H1 (cell line): ENCODE results near the gene NBEA. TPM values are rescaled to one million over a fixed set of nuclear protein-coding genes. Genes with fewer than 3 reads are reported as not detected.

Experiments
- CTCF ChIA-PET: fragments of 300-600 bp; sonication (Branson Sonifier 250); formaldehyde crosslinking; loops from one replicate; lab custom pipeline; 2021; ENCODE audit not compliant: partially characterized antibody; lab: Charles Lee
- POLR2A ChIA-PET: fragments of 300-600 bp; sonication (Branson Sonifier 250); formaldehyde crosslinking; loops from one replicate; lab custom pipeline; 2021; ENCODE audit warnings: inconsistent platforms; ENCODE audit not compliant: partially characterized antibody; lab: Charles Lee
- DNase-seq, 2 experiments: peaks; one replicate each; pipeline versions ENCODE4 v3.0.0 to v3.0.0-alpha.2; 2010 to 2022; ENCODE audit warnings: low spot score in 2 of 2, low read depth in 1 of 2, mixed read lengths in 1 of 2
- FAIRE-seq: peaks from 2 replicates; lab custom pipeline; 2011; peaks lifted over from hg19 to GRCh38; lab: Jason Lieb, UNC
- H2AFZ ChIP-seq: 2 replicates; pipeline ENCODE4 v1.8.1; 2012; ENCODE audit warnings: low read length, inconsistent platforms
- H2AK5ac ChIP-seq: 2 replicates; pipeline ENCODE4 v1.6.1; 2013; ENCODE audit warnings: low read depth, low read length
- H2BK120ac ChIP-seq: replicated peaks from 2 replicates; pipeline ENCODE3; 2013; ENCODE audit warnings: low read depth, low read length, inconsistent platforms
- H2BK12ac ChIP-seq: 2 replicates; pipeline ENCODE4 v1.6.1; 2013; ENCODE audit warnings: low read depth, low read length
- H2BK15ac ChIP-seq: 2 replicates; pipeline ENCODE4 v1.6.1; 2013; ENCODE audit warnings: low read length
- H2BK20ac ChIP-seq: 2 replicates; pipeline ENCODE4 v1.6.1; 2013; ENCODE audit warnings: low read length
- H2BK5ac ChIP-seq: 2 replicates; pipeline ENCODE4 v1.6.1; 2013; ENCODE audit warnings: low read depth, low read length
- H3K14ac ChIP-seq: 2 replicates; pipeline ENCODE4 v1.6.1; 2013; ENCODE audit warnings: inconsistent platforms; ENCODE audit not compliant: insufficient read length
- H3K18ac ChIP-seq: 2 replicates; pipeline ENCODE4 v1.6.1; 2013; ENCODE audit warnings: low read length; ENCODE audit errors: extremely low read depth
- H3K23ac ChIP-seq: 2 replicates; pipeline ENCODE4 v1.6.1; 2013; ENCODE audit warnings: inconsistent platforms; ENCODE audit not compliant: insufficient read length
- H3K23me2 ChIP-seq: 2 replicates; pipeline ENCODE4 v1.6.1; 2013; ENCODE audit warnings: low read depth, low read length
- H3K27ac ChIP-seq: 2 replicates; pipeline ENCODE4 v1.6.1; 2011; ENCODE audit warnings: low read depth, low read length, inconsistent platforms
- H3K27me3 ChIP-seq, 4 experiments: replicated peaks in 1 of 4; 1 replicate in 1 of 4; 2 replicates in 3 of 4; pipeline versions ENCODE4 v1.6.1 to v1.8.1; 2011 to 2013; ENCODE audit warnings: low read length in 3 of 4, mild to moderate bottlenecking in 3 of 4, inconsistent platforms in 2 of 4, mixed read lengths in 2 of 4, moderate library complexity in 1 of 4; ENCODE audit not compliant: control insufficient read depth in 3 of 4, insufficient read depth in 3 of 4; ENCODE audit errors: extremely low read depth in 1 of 4
- H3K36me3 ChIP-seq, 4 experiments: 2 replicates each; pipeline versions ENCODE4 v1.6.1 to v1.8.1; 2011 to 2013; ENCODE audit warnings: mild to moderate bottlenecking in 4 of 4, low read length in 3 of 4, moderate library complexity in 2 of 4, control low read depth in 1 of 4, inconsistent platforms in 1 of 4; ENCODE audit not compliant: insufficient read depth in 4 of 4, control insufficient read depth in 2 of 4
- H3K4ac ChIP-seq: replicated peaks from 2 replicates; pipeline ENCODE3; 2013; ENCODE audit warnings: low read length, low read depth, mixed read lengths, inconsistent platforms; ENCODE audit not compliant: insufficient read length
- H3K4me1 ChIP-seq, 4 experiments: replicated peaks in 1 of 4; 1 replicate in 1 of 4; 2 replicates in 3 of 4; pipeline versions ENCODE4 v1.6.1 to v1.8.1; 2011 to 2013; ENCODE audit warnings: low read length in 3 of 4, inconsistent platforms in 2 of 4, mixed read lengths in 1 of 4; ENCODE audit not compliant: insufficient read depth in 4 of 4, control insufficient read depth in 3 of 4
- H3K4me2 ChIP-seq, 2 experiments: 2 replicates each; pipeline versions ENCODE4 v1.6.1 to v1.8.1; 2011 to 2013; ENCODE audit warnings: low read depth in 2 of 2, low read length in 2 of 2, control low read depth in 1 of 2, inconsistent platforms in 1 of 2, mild to moderate bottlenecking in 1 of 2; ENCODE audit not compliant: insufficient read depth in 1 of 2
- H3K4me3 ChIP-seq, 4 experiments: fragments of 200-600, 300-600 bp in 1 of 4; sonication (generic), shearing (Covaris generic), sonication (Bioruptor Twin) in 1 of 4; 2 replicates each; pipeline versions ENCODE4 v1.5.1 to v1.8.1; 2011 to 2016; ENCODE audit warnings: low read length in 4 of 4, low read depth in 3 of 4, control low read depth in 2 of 4, inconsistent platforms in 2 of 4, mild to moderate bottlenecking in 2 of 4, mixed read lengths in 1 of 4, moderate library complexity in 1 of 4; ENCODE audit not compliant: insufficient read depth in 2 of 4; ENCODE audit errors: extremely low read depth in 1 of 4
- H3K56ac ChIP-seq: replicated peaks from 2 replicates; pipeline ENCODE3; 2013; ENCODE audit warnings: low read depth, mild to moderate bottlenecking, mixed read lengths, low read length, inconsistent platforms; ENCODE audit not compliant: insufficient read length
- H3K79me1 ChIP-seq: 2 replicates; pipeline ENCODE4 v1.6.1; 2013; ENCODE audit warnings: low read depth, low read length, control low read depth
- H3K79me2 ChIP-seq, 2 experiments: 2 replicates each; pipeline versions ENCODE4 v1.6.1 to v1.8.1; 2012 to 2013; ENCODE audit warnings: low read length in 2 of 2, mild to moderate bottlenecking in 2 of 2, inconsistent platforms in 1 of 2; ENCODE audit not compliant: insufficient read depth in 2 of 2, control insufficient read depth in 1 of 2
- H3K9ac ChIP-seq, 4 experiments: replicated peaks in 1 of 4; 1 replicate in 1 of 4; 2 replicates in 3 of 4; pipeline versions ENCODE4 v1.6.1 to v1.8.1; 2011 to 2013; ENCODE audit warnings: low read depth in 3 of 4, low read length in 3 of 4, control low read depth in 2 of 4, mild to moderate bottlenecking in 2 of 4, moderate library complexity in 2 of 4, inconsistent platforms in 1 of 4; ENCODE audit errors: extremely low read depth in 1 of 4
- H3K9me3 ChIP-seq, 2 experiments: 2 replicates each; pipeline versions ENCODE4 v1.6.1 to v1.8.1; 2012 to 2013; ENCODE audit warnings: mild to moderate bottlenecking in 2 of 2, moderate library complexity in 2 of 2, control low read depth in 1 of 2, inconsistent platforms in 1 of 2, low read depth in 1 of 2, low read length in 1 of 2, mixed read lengths in 1 of 2; ENCODE audit not compliant: insufficient read depth in 2 of 2
- H4K20me1 ChIP-seq, 2 experiments: replicated peaks in 1 of 2; 2 replicates each; pipeline versions ENCODE3 to v1.8.1; 2011 to 2013; ENCODE audit warnings: inconsistent platforms in 2 of 2, low read length in 2 of 2, mild to moderate bottlenecking in 1 of 2; ENCODE audit not compliant: insufficient read depth in 2 of 2, control insufficient read depth in 1 of 2
- H4K5ac ChIP-seq: 2 replicates; pipeline ENCODE4 v1.6.1; 2013; ENCODE audit warnings: low read length, low read depth, mixed read lengths, inconsistent platforms; ENCODE audit not compliant: insufficient read length
- H4K8ac ChIP-seq: 2 replicates; pipeline ENCODE4 v1.8.0; 2013; ENCODE audit warnings: mild to moderate bottlenecking, moderate library complexity, low read length, inconsistent platforms; ENCODE audit not compliant: insufficient read depth; ENCODE audit errors: extremely low read depth
- H4K91ac ChIP-seq: replicated peaks from 2 replicates; pipeline ENCODE3; 2013; ENCODE audit warnings: low read length, mixed read lengths, inconsistent platforms; ENCODE audit not compliant: insufficient read length
- CBX8 ChIP-seq: fragments of 300-800, 300-1000 bp; sonication (generic); IDR thresholded peaks from 2 replicates; pipeline ENCODE4 v1.7.1; 2016; ENCODE audit warnings: low read depth, low read length, borderline replicate concordance
- GABPA ChIP-seq: IDR thresholded peaks from 2 replicates; pipeline ENCODE4 v1.6.1; 2011; ENCODE audit warnings: mild to moderate bottlenecking, low read length, moderate library complexity, borderline replicate concordance; ENCODE audit not compliant: insufficient read depth
- SIN3A ChIP-seq, 2 experiments: IDR thresholded peaks in 1 of 2; conservative IDR thresholded peaks in 1 of 2; 2 replicates each; pipeline ENCODE4 v1.6.1; 2011 to 2012; ENCODE audit warnings: low read length in 2 of 2, improper control_type of control experiment in 1 of 2, low read depth in 1 of 2, mild to moderate bottlenecking in 1 of 2
- WGBS, 2 experiments: shearing (Covaris generic) in 1 of 2; methylation state at CpG; one replicate each; pipeline versions ENCODE4 v1.1.6 to v1.1.7; 2013 to 2015; ENCODE audit warnings: low lambda C conversion rate in 2 of 2, mixed read lengths in 2 of 2, inconsistent platforms in 1 of 2, low coverage in 1 of 2, missing lambda C conversion rate in 1 of 2; ENCODE audit not compliant: insufficient replicate concordance in 2 of 2, insufficient coverage in 1 of 2, insufficient read length in 1 of 2; ENCODE audit errors: extremely low coverage in 1 of 2, missing lambda C conversion rate in 1 of 2; 5-methylcytosine and 5-hydroxymethylcytosine counted together
- polyA plus RNA-seq, 7 experiments: library from polyadenylated mRNA; depleted of rRNA in 3 of 7; stranded (reverse) in 5 of 7; unstranded in 2 of 7; fragments of >200 nt in 5 of 7; fragments of 200-250 nt in 2 of 7; gene quantifications; 1 replicate in 5 of 7; 2 replicates in 1 of 7; 4 replicates in 1 of 7; pipeline versions ENCODE4 v1.2.1 to v1.2.3, GENCODE V29; 2011 to 2013; ENCODE audit warnings: missing spikeins in 2 of 7, mixed read lengths in 2 of 7
- total RNA-seq: library from RNA; stranded (reverse); fragmentation: NEBNext Ultra II Directional; extraction: Animal tissue kit (Norgen Biotek cat#: 25700); gene quantifications from 2 replicates; pipeline ENCODE4 v1.2.1, GENCODE V29; 2021
- TF ChIP-seq, protein P1 (sequence below): IDR thresholded peaks from 2 replicates; pipeline ENCODE4 v1.6.1; 2011; ENCODE audit warnings: low read length, improper control_type of control experiment

The NBEA gene
- total and polyA plus RNA-seq, 2 of the 8 experiments (the other 6 are each of a cell fraction or from before 2014, with no cell fraction given): 14.2 to 21.5 TPM

DNA sequence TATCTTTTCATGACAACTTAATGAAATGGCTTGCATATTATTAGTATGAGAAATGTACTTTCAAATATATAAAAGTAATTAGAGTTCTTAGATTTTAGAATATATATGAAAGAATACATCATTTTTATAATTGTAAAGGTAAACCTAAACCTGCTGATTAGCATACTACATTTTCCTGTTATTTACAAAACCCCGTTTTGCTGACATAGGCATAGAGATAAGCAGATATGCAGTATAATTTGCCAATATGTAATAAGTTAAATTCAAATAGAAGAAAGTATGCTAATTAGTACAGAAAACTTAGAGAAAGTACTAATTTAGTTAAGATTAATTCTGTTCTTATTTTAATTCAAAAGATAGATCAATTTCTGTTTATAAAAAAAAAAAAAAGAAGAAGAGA lies 513.0 kb downstream of the NBEA start:
- no peaks in the 10 kb centered on the region for H3K79me2 ChIP-seq
- WGBS, 2 experiments: 91% methylated on average over 1 of the region's 1 CpG; no CpG with 5 or more reads in 1 of the 2 experiments
- TF ChIP-seq, protein P1, sequence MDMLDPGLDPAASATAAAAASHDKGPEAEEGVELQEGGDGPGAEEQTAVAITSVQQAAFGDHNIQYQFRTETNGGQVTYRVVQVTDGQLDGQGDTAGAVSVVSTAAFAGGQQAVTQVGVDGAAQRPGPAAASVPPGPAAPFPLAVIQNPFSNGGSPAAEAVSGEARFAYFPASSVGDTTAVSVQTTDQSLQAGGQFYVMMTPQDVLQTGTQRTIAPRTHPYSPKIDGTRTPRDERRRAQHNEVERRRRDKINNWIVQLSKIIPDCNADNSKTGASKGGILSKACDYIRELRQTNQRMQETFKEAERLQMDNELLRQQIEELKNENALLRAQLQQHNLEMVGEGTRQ: no peak
- TF ChIP-seq GABPA: no peak
- no peak for TF ChIP-seq CBX8
- no peak for TF ChIP-seq SIN3A (conservative IDR thresholded peaks at IDR 0.05 in 1 of 2, IDR thresholded peaks at IDR 0.05 in 1 of 2; ENCODE audit: low read depth in 1 of 2, low read length in 2 of 2)

More for the DNA sequence above, 513.0 kb downstream of the NBEA start:
- Histone ChIP-seq H3K4me2 (no peak overlapping the region), H3K4me1 (no peaks in the 10 kb centered on the region), H4K8ac (no peak overlapping the region), H2BK120ac (no peak overlapping the region), H3K4ac (no peak overlapping the region), H2BK15ac (no peak overlapping the region), H3K23ac (no peak overlapping the region), H3K79me1 (no peaks in the 10 kb centered on the region), H2BK20ac (no peak overlapping the region), H3K56ac (no peak overlapping the region), H3K14ac (no peak overlapping the region), H4K91ac (no peak overlapping the region), H3K23me2 (no peaks in the 10 kb centered on the region; the same call in 1 of the 2 replicates), H2BK12ac (no peak overlapping the region), H3K9ac (no peak overlapping the region), H3K27me3 (no peaks in the 10 kb centered on the region), H3K9me3 (no peaks in the 10 kb centered on the region), H2AFZ (no peak overlapping the region), H4K5ac (no peak overlapping the region), H4K20me1 (no peaks in the 10 kb centered on the region), H3K27ac (no peak overlapping the region), H2BK5ac (no peak overlapping the region), H3K18ac (no peak overlapping the region), H2AK5ac (no peak overlapping the region), H3K4me3 (no peak overlapping the region), H3K36me3 (peaks cover 0 to 3% (median 1%) of the 10 kb centered on the region in 4 experiments; a peak in 1 of 8 replicates)
- ChIA-PET CTCF (no interaction called here), POLR2A (no interaction called here)
- FAIRE-seq (no peak), DNase-seq (no peak)
